NCI-H524 (cell line): Measurements from ENCODE around the gene COBL.

Experiments used
- DNase-seq, 2 experiments: peaks; one replicate each; lab custom pipeline; 2025; lab: John Stamatoyannopoulos, UW

COBL gene

GRCh38 chr7:51053160-51053925 lies 263.3 kb downstream of the COBL start:
- DNase-seq: no peak

- no peak for DNase-seq
Measured at GRCh38 chr7:51046482-51046881, 270.1 kb downstream of the COBL start.

- no peak for DNase-seq
Measured at GRCh38 chr7:51046103-51046466, 270.5 kb downstream of the COBL start.

- DNase-seq: no peak
Measured at GRCh38 chr7:51045319-51046102, 271.1 kb downstream of the COBL start.

- no peak for DNase-seq
Measured at GRCh38 chr7:51043461-51043860, 273.1 kb downstream of the COBL start.

GRCh38 chr7:51040787-51041186 lies 275.8 kb downstream of the COBL start:
- no peak for DNase-seq

GRCh38 chr7:51038573-51038972 lies 278.0 kb downstream of the COBL start:
- no peak for DNase-seq

GRCh38 chr7:51035716-51036115 lies 280.9 kb downstream of the COBL start:
- DNase-seq: no peak

- no peak for DNase-seq
Measured at GRCh38 chr7:51034521-51035264, 281.9 kb downstream of the COBL start.

- DNase-seq: no peak
Measured at GRCh38 chr7:51033727-51034520, 282.7 kb downstream of the COBL start.

GRCh38 chr7:51031791-51032515 lies 284.7 kb downstream of the COBL start:
- DNase-seq: no peak

GRCh38 chr7:51031216-51031615 lies 285.4 kb downstream of the COBL start:
- DNase-seq: no peak

GRCh38 chr7:51029701-51030191 lies 286.9 kb downstream of the COBL start:
- DNase-seq: no peak

- no peak for DNase-seq
Measured at GRCh38 chr7:51029131-51029530, 287.5 kb downstream of the COBL start.

GRCh38 chr7:51027935-51028830 lies 288.4 kb downstream of the COBL start:
- no peak for DNase-seq

- no peak for DNase-seq
Measured at GRCh38 chr7:51027106-51027934, 289.3 kb downstream of the COBL start.

GRCh38 chr7:51026341-51026740 lies 290.3 kb downstream of the COBL start:
- no peak for DNase-seq

- DNase-seq: no peak
Measured at GRCh38 chr7:51025668-51026067, 290.9 kb downstream of the COBL start.

- DNase-seq: no peak
Measured at GRCh38 chr7:51024867-51025266, 291.7 kb downstream of the COBL start.
